Mucosa of descending colon (tissue), 3 donors: ENCODE data around the gene DDX51. TPM values are rescaled to one million over a fixed set of nuclear protein-coding genes. Genes with fewer than 3 reads are reported as not detected.

Experiments used
- ATAC-seq: fragments of 200-7000 bp; cut with Tn5 transposase; one replicate; pipeline ENCODE4 v1.9.1; 2020; ENCODE audit warnings: mild to moderate bottlenecking, moderate library complexity
- DNase-seq, 3 donors: peaks; one replicate each; pipeline ENCODE4 v3.0.0-alpha.2; 2020
- H3K36me3 ChIP-seq: fragments of 200-600 bp; one replicate; pipeline ENCODE4 v1.8.0; 2021; ENCODE audit warnings: low read depth, mild to moderate bottlenecking
- H3K4me1 ChIP-seq: fragments of 200-600 bp; one replicate; pipeline ENCODE4 v1.8.0; 2021; ENCODE audit warnings: low read depth, mild to moderate bottlenecking
- H3K4me3 ChIP-seq: fragments of 200-600 bp; one replicate; pipeline ENCODE4 v1.8.0; 2021; ENCODE audit warnings: mild to moderate bottlenecking
- H3K9me3 ChIP-seq: fragments of 200-600 bp; one replicate; pipeline ENCODE4 v1.8.0; 2021; ENCODE audit warnings: mild to moderate bottlenecking
- intact Hi-C, 2 donors: fragments of 100-400 bp; cut with DNase I in 1 of 2; cut with micrococcal nuclease in 1 of 2; formaldehyde crosslinking; loops; one replicate each; pipeline versions ENCODE4 v1.11.0 to v1.11.1; 2022; cut with DNase I, micrococcal nuclease
- total RNA-seq, 3 donors: library from RNA; stranded (reverse); fragmentation: NEBNext Ultra II Directional in 2 of 3; extraction: Animal tissue kit (Norgen Biotek cat#: 25700) in 2 of 3; gene quantifications; one replicate each; pipeline versions ENCODE4 v1.2.1 to v1.2.4, GENCODE V29; 2021 to 2023
- TF ChIP-seq, protein P1 (sequence below): fragments of 200-600 bp; IDR thresholded peaks from one replicate; pipeline ENCODE4 v1.8.0; 2022; ENCODE audit warnings: antibody characterized with exemption, mild to moderate bottlenecking
- donor health status: DM: no; HTN: no; CAD: no; lungs with moderate emphysema.
- donor health status: DM: no; HTN: no; CAD: no.
- donor health status: DM: no; HTN: yes; CAD: no.

The DDX51 gene
- total RNA-seq, 3 donors from 2014 or later: 14.2 to 18.7 (median 15.6) TPM

DNA sequence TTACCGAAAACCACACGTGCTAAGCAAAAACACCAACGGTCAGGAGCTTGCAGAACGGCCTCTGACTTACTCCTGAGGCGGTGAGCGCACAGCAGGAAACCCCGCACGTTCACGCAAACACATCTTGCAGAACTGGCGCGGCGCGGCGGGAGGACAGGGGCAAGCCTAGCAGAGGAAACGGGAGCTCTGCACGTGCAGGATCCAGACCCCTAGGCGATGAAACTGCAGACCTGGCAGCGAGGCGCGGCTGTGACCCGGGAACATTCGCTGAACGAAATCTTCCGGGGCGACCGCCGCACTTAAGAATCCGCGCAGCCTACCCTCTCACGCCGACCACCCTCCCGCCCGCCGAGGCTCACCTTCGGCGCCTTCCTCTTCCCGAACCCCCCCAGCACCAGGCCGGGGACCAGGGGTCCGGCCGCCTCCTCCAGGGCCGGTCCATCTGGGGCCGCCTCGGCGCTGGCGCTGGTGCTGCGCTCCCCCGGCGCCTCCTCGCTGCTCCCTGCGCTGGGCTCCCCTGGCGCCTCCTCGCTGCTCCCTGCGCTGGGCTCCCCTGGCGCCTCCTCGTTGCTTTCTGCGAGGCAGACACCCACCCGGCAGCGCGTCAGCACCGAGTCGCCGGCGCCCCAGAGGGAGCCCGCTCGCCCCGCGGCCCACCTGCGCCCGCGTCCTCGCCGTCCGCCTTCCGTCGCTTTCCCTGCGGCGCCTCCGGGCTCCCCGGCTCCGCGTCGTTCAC, 615 bp downstream of the DDX51 start:
- intact Hi-C loops: no loop called here
- DNase-seq: peak in 1 of 3 donors; percentile 54
- Histone ChIP-seq H3K4me1 (peaks cover 22% of the 10 kb centered on the region), H3K9me3 (no peaks in the 10 kb centered on the region), H3K4me3 (peak overlapping the region; percentile 71), H3K36me3 (no peaks in the 10 kb centered on the region)
- TF ChIP-seq, protein P1, sequence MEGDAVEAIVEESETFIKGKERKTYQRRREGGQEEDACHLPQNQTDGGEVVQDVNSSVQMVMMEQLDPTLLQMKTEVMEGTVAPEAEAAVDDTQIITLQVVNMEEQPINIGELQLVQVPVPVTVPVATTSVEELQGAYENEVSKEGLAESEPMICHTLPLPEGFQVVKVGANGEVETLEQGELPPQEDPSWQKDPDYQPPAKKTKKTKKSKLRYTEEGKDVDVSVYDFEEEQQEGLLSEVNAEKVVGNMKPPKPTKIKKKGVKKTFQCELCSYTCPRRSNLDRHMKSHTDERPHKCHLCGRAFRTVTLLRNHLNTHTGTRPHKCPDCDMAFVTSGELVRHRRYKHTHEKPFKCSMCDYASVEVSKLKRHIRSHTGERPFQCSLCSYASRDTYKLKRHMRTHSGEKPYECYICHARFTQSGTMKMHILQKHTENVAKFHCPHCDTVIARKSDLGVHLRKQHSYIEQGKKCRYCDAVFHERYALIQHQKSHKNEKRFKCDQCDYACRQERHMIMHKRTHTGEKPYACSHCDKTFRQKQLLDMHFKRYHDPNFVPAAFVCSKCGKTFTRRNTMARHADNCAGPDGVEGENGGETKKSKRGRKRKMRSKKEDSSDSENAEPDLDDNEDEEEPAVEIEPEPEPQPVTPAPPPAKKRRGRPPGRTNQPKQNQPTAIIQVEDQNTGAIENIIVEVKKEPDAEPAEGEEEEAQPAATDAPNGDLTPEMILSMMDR: no peak
- ATAC-seq: peak; percentile 16

DNA sequence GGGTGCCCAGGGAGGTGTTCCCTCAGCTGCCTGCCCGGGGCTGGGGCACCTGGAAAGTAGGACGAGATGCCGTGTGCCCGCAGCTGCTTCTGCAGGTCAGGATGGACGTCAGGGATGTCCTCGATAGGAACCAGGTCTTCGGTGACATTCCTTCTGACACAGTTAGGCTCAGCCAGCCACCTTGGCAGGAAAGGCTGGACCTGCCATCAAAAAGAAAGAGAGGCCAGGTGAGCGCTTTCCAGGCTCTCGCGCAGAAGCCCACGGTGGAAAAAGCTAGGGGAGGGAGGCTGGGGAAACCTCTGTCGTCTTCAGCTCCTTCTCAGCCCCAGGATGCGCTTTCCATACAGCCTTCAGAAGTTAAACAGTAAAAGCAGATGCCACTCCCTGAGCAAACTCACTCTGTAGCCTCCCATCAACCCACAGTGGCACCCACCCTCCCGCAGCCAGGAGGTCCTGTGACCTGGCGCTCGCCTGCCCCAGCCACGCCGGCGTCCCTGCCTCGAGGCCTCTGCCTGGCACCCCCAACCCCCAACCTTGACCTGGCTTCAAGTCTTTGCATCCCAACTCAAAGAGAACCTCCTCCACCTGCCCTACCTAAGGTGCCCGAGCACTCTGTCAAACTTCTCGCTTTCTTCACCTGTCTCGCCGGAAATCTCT, 1.3 kb downstream of the DDX51 start:
- peaks cover 22% of the 10 kb centered on the region for H3K4me1 ChIP-seq
- DNase-seq: peak in 1 of 3 donors; percentile 46
- H3K4me3 ChIP-seq: no peak overlapping the region
- intact Hi-C loops: no loop called here
- no peaks in the 10 kb centered on the region for H3K36me3 ChIP-seq
- H3K9me3 ChIP-seq: no peaks in the 10 kb centered on the region
- TF ChIP-seq, protein P1: no peak
- ATAC-seq: no peak

DNA sequence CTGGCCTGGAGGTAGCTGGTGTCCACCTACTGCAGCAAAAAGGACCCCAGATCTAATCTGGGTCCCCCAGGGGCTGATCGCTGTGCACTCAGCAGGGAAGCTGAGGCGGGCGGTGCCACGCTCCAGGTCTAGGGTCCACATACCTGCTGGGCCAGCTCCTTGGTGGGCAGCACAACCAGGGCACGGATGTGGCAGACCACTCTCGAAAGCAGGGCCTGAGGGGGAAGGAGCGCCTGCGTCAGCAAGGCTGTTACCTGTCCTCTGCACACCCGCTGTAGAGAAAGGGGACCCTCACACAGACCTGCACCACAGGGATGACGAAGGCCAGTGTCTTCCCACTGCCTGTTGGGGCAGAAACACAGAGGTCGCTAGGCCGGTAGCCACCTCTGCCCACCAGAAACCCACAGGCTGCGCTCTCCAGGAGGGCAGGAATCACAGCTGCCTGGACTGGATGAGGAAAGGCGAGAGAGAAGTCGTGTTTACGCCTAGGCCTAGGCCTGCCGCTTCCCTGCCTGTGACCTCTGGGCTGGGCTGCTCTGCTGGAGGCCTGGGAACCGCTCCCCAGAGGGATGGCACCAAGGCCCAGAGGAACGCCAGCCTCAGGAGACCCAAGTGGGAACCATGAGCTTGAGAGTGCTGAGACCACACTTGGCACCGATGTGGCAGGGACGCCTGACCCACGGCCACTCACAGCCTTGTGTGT, 2.0 kb downstream of the DDX51 start:
- peak in 1 of 3 donors; percentile 48 for DNase-seq
- H3K4me3 ChIP-seq: no peak overlapping the region
- intact Hi-C loops: no loop called here
- TF ChIP-seq, protein P1: no peak
- ATAC-seq: no peak
- peaks cover 22% of the 10 kb centered on the region for H3K4me1 ChIP-seq
- no peaks in the 10 kb centered on the region for H3K36me3 ChIP-seq
- H3K9me3 ChIP-seq: no peaks in the 10 kb centered on the region

DNA sequence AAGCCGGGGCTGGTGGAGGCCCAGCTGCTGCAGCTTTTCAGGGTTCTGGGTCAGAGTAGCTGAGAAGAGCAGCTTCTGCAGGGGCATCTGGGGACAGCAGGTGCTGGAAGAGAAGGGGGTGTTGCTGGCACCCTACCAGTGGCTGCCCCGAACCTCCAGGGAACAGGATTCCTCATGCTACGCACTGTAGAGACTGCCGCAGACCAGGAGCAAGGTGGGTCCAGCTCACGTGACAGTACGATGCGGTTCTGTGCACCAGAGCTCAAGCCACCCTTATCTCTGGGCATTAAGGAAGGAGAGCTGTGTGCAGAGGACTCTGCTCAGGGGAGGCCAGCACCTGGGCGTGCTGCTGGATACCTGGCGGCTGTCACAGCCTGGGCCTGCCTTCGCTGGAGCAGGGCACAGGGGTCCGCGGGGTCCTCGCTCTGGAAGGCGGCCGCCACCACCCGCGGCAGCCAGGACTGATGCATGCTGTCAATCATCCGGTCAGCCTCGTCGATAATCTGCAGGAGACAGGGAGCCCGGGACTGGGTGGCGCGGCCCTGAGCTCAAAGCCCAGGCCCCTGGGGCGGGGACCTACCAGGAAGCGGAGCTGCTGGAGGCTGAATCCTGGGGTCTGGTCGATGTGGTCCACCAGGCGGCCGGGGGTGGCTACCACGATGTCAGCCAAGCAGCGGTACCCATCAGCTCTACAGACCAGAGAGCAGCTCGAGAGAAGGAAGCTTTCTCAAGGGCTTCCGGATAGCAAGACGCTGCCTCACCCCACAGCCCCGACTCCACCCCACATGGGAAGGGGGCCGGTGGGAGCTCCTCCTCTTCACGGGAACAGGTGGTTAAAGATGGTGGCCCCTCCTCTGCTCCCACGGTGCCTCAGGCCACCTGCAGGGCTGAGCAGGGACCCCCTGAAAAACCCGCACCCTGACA, 2.9 kb downstream of the DDX51 start:
- H3K36me3 ChIP-seq: no peaks in the 10 kb centered on the region
- no peak for ATAC-seq

More for the DNA sequence above, 2.9 kb downstream of the DDX51 start:
- TF ChIP-seq, protein P1: no peak
- peak in 1 of 3 donors; percentile 40 for DNase-seq
- H3K9me3 ChIP-seq: no peaks in the 10 kb centered on the region
- intact Hi-C loops: no loop called here
- peaks cover 22% of the 10 kb centered on the region for H3K4me1 ChIP-seq
- H3K4me3 ChIP-seq: no peak overlapping the region
